Smooth muscle cell (in vitro differentiated cells): Measurements from ENCODE around the gene RB1. TPM values are rescaled to one million over a fixed set of nuclear protein-coding genes. Genes with fewer than 3 reads are reported as not detected.

Experiments
- DNase-seq: peaks from one replicate; lab custom pipeline; 2025; ENCODE audit not compliant: unreplicated experiment; lab: John Stamatoyannopoulos, UW
- H2AFZ ChIP-seq: fragments of 200-600 bp; sonication (generic); 2 replicates; pipeline ENCODE4 v1.6.0; 2016; ENCODE audit warnings: antibody characterized with exemption, low read depth, mild to moderate bottlenecking
- H3F3A ChIP-seq: fragments of 200-600 bp; sonication (generic); 2 replicates; pipeline ENCODE4 v1.6.0; 2017; ENCODE audit warnings: antibody characterized with exemption, low read depth
- H3K27ac ChIP-seq: fragments of 200-600 bp; sonication (generic); 2 replicates; pipeline ENCODE4 v1.5.1; 2016; ENCODE audit warnings: low read depth, mild to moderate bottlenecking
- H3K27me3 ChIP-seq: fragments of 200-600 bp; sonication (generic); 2 replicates; pipeline ENCODE4 v1.6.1; 2016; ENCODE audit warnings: low read depth, mild to moderate bottlenecking
- H3K36me3 ChIP-seq: fragments of 200-600 bp; sonication (generic); 2 replicates; pipeline ENCODE4 v1.5.1; 2016; ENCODE audit warnings: low read depth
- H3K4me1 ChIP-seq: fragments of 200-600 bp; sonication (generic); 2 replicates; pipeline ENCODE4 v1.5.1; 2016; ENCODE audit warnings: low read depth
- H3K4me2 ChIP-seq: fragments of 200-600 bp; sonication (generic); 2 replicates; pipeline ENCODE4 v1.6.0; 2016; ENCODE audit warnings: mild to moderate bottlenecking
- H3K4me3 ChIP-seq: fragments of 200-600 bp; sonication (generic); 2 replicates; pipeline ENCODE4 v1.5.1; 2016; ENCODE audit warnings: mild to moderate bottlenecking
- H3K79me2 ChIP-seq: fragments of 200-600 bp; sonication (generic); 2 replicates; pipeline ENCODE4 v1.6.0; 2016; ENCODE audit warnings: low read depth, mild to moderate bottlenecking
- H3K9ac ChIP-seq: fragments of 200-600 bp; sonication (generic); 2 replicates; pipeline ENCODE4 v1.6.0; 2016; ENCODE audit warnings: low read depth
- H3K9me3 ChIP-seq: fragments of 200-600 bp; sonication (generic); replicated peaks from 2 replicates; pipeline ENCODE4 v1.5.1; 2016; ENCODE audit warnings: low read depth
- H4K20me1 ChIP-seq: fragments of 200-600 bp; sonication (generic); 2 replicates; pipeline ENCODE4 v1.6.0; 2016; ENCODE audit warnings: low read depth
- WGBS: methylation state at CpG from one replicate; pipeline ENCODE4 v1.1.7; 2016; ENCODE audit warnings: low lambda C conversion rate; 5-methylcytosine and 5-hydroxymethylcytosine counted together
- polyA plus RNA-seq: library from polyadenylated mRNA; unstranded; fragments of >200 nt; fragmentation: Nextera tagmentation; extraction: Ambion mirVana; gene quantifications from 2 replicates; pipeline ENCODE4 v1.2.1, GENCODE V29; 2016
- total RNA-seq: library from RNA; depleted of rRNA; stranded (reverse); fragments of >200 nt; gene quantifications from 2 replicates; pipeline ENCODE4 v1.2.3, GENCODE V29; 2014
- TF ChIP-seq, protein P1 (sequence below): fragments of 200-600 bp; sonication (generic); IDR thresholded peaks from 2 replicates; pipeline ENCODE4 v1.5.1; 2017; ENCODE audit warnings: borderline replicate concordance, mild to moderate bottlenecking, antibody characterized with exemption; ENCODE audit not compliant: insufficient read depth, poor library complexity, severe bottlenecking

The RB1 gene
- total and polyA plus RNA-seq, 2 experiments from 2014 or later: 12.5 to 40.2 TPM

DNA sequence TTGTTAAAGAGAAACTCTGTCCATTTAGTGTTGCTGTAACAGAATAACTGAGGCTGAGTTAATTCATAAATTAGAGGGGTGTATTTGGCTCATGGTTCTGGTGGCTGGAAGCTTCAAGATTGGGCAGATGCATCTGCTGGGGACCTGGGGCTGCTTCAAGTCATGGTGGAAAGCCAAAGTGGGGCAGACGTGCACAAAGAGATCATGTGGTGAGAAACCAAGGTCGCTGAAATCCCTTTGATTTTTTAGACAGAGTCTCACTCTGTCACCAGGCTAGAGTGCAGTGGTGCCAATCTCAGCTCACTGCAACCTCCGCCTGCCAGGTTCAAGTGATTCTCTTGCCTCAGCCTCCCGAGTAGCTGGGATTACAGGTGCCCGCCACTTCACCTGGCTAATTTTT lies 183.3 kb downstream of the RB1 start:
- TF ChIP-seq, protein P1, sequence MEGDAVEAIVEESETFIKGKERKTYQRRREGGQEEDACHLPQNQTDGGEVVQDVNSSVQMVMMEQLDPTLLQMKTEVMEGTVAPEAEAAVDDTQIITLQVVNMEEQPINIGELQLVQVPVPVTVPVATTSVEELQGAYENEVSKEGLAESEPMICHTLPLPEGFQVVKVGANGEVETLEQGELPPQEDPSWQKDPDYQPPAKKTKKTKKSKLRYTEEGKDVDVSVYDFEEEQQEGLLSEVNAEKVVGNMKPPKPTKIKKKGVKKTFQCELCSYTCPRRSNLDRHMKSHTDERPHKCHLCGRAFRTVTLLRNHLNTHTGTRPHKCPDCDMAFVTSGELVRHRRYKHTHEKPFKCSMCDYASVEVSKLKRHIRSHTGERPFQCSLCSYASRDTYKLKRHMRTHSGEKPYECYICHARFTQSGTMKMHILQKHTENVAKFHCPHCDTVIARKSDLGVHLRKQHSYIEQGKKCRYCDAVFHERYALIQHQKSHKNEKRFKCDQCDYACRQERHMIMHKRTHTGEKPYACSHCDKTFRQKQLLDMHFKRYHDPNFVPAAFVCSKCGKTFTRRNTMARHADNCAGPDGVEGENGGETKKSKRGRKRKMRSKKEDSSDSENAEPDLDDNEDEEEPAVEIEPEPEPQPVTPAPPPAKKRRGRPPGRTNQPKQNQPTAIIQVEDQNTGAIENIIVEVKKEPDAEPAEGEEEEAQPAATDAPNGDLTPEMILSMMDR: no peak
- Histone ChIP-seq H2AFZ (no peak overlapping the region), H3K27ac (no peak overlapping the region)

DNA sequence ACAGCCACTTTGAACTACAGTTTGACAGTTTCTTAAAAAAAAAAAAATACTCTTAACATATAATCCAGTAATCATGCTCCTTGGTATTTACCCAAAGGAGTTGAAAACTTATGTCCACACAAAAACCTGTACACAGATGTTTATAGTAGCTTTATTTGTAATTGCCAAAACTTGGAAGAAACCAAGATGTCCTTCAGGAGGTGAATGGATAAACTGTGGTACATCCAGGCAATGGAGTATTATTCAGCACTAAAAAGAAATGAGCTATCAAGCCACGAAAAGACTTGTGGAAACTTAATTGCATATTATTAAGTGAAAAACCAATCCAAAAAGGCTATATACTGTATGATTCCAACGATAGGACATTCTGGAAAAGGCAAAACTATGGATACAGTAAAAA lies 184.4 kb downstream of the RB1 start:
- H3K27ac ChIP-seq: no peak overlapping the region
- no peaks in the 10 kb centered on the region for H3K79me2 ChIP-seq
- 90% methylated on average over 2 of the region's 2 CpGs for WGBS
- H3K9ac ChIP-seq: no peak overlapping the region
- no peaks in the 10 kb centered on the region for H3K4me1 ChIP-seq
- H4K20me1 ChIP-seq: no peaks in the 10 kb centered on the region
- H3F3A ChIP-seq: no peaks in the 10 kb centered on the region
- TF ChIP-seq, protein P1: no peak
- DNase-seq: no peak
- no peaks in the 10 kb centered on the region for H3K9me3 ChIP-seq
- no peaks in the 10 kb centered on the region for H3K27me3 ChIP-seq
- no peak overlapping the region for H3K4me2 ChIP-seq
- no peaks in the 10 kb centered on the region for H3K36me3 ChIP-seq
- H2AFZ ChIP-seq: no peak overlapping the region
- H3K4me3 ChIP-seq: no peak overlapping the region

More for the DNA sequence above, 183.3 kb downstream of the RB1 start:
- Histone ChIP-seq H3K4me1 (no peaks in the 10 kb centered on the region), H3K4me3 (no peak overlapping the region), H3K9me3 (no peaks in the 10 kb centered on the region), H3K36me3 (no peaks in the 10 kb centered on the region), H4K20me1 (no peaks in the 10 kb centered on the region), H3K79me2 (no peaks in the 10 kb centered on the region), H3K4me2 (no peak overlapping the region), H3F3A (no peaks in the 10 kb centered on the region), H3K9ac (no peak overlapping the region), H3K27me3 (no peaks in the 10 kb centered on the region)
- DNase-seq: no peak
- WGBS: 97% methylated on average over 5 of the region's 5 CpGs

DNA sequence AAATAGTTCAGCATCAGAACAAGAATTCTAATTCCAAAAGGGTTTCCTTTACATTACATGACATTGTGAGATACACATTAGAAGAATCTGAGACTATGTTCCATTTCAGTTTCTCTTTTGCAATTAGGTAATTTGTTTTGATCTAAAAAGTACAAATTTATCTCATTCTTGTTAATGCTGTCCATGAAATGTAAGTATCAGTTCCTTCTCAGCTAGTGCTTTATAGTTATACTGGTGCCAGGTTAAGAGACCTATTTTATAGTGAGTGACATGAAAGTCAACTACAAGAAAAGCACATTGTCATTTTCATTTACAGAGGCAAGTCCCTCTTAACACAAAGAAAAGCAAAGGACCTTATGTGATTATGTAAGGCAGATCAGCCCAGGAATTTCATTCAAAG lies 185.4 kb downstream of the RB1 start:
- Histone ChIP-seq H3K4me3 (no peak overlapping the region), H3K79me2 (no peaks in the 10 kb centered on the region), H3K4me2 (no peak overlapping the region), H2AFZ (no peak overlapping the region), H4K20me1 (no peaks in the 10 kb centered on the region), H3K9me3 (no peaks in the 10 kb centered on the region), H3K27ac (no peak overlapping the region), H3K4me1 (no peaks in the 10 kb centered on the region), H3K9ac (no peak overlapping the region), H3F3A (no peaks in the 10 kb centered on the region), H3K36me3 (no peaks in the 10 kb centered on the region), H3K27me3 (no peaks in the 10 kb centered on the region)
- TF ChIP-seq, protein P1: no peak
- no peak for DNase-seq

DNA sequence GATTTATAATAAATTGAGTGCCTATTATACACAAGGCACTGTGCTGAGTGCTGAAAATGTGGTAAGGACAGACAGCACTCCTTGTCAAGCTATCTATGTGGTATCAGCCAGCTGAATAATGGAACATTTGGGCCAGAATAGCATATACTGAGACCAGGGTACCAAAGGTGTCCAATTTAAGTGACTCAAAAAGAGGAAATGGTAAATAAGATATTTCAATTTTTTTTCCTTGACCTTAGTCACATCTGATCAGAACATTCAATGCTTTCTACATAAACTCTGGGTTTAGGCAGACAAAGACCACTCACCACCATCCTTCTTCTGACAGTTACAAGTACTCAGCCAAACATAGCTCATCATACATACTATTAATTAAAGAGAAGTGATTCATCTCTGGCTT lies 186.1 kb downstream of the RB1 start:
- Histone ChIP-seq H4K20me1 (no peaks in the 10 kb centered on the region), H3K9me3 (no peaks in the 10 kb centered on the region), H3K4me1 (no peaks in the 10 kb centered on the region), H3K36me3 (no peaks in the 10 kb centered on the region), H3K4me2 (no peak overlapping the region), H3F3A (no peaks in the 10 kb centered on the region), H3K27me3 (no peaks in the 10 kb centered on the region), H3K27ac (no peak overlapping the region), H2AFZ (no peak overlapping the region), H3K79me2 (no peaks in the 10 kb centered on the region), H3K9ac (no peak overlapping the region), H3K4me3 (no peak overlapping the region)
- no peak for DNase-seq
- TF ChIP-seq, protein P1: no peak
